ENCODE measurements around the gene SLC25A13.

GRCh38 chr7:96104984-96105383 is 216.9 kb downstream of the SLC25A13 start:
- TF ChIP-seq EZH2phosphoT487 (IDR thresholded peaks at IDR 0.05; ENCODE audit: insufficient read depth, low read depth): no peak
- no peak for TF ChIP-seq EZH2 (IDR thresholded peaks at IDR 0.05; ENCODE audit: insufficient read depth, poor library complexity, severe bottlenecking)
